ENCODE data around the gene CYTH3.

DNA sequence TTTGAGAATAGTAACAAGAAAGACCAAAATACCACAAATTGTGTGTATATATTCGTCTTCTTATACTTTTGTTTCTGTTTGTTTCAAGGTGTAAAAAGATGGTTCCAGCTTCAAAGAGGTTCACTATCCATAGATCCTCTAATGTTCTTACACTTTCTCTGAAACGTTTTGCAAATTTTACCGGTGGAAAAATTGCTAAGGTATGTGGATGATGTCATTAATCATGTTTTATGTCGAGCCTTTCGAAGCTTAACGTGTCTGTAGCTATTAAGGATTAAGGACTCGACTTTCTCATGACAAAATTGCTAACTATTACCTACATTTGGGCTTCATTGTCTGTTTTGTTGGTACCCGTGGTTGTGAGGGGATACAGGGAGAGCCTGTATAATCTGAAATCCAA lies 128.4 kb downstream of the CYTH3 start:
- TF ChIP-seq EZH2 (IDR thresholded peaks at IDR 0.05; ENCODE audit: insufficient read depth, poor library complexity, severe bottlenecking) (no peak), EZH2phosphoT487 (IDR thresholded peaks at IDR 0.05; ENCODE audit: insufficient read depth, low read depth) (no peak)

All from GM23248 (cell line).